ENCODE results near the gene ZNF550.

DNA sequence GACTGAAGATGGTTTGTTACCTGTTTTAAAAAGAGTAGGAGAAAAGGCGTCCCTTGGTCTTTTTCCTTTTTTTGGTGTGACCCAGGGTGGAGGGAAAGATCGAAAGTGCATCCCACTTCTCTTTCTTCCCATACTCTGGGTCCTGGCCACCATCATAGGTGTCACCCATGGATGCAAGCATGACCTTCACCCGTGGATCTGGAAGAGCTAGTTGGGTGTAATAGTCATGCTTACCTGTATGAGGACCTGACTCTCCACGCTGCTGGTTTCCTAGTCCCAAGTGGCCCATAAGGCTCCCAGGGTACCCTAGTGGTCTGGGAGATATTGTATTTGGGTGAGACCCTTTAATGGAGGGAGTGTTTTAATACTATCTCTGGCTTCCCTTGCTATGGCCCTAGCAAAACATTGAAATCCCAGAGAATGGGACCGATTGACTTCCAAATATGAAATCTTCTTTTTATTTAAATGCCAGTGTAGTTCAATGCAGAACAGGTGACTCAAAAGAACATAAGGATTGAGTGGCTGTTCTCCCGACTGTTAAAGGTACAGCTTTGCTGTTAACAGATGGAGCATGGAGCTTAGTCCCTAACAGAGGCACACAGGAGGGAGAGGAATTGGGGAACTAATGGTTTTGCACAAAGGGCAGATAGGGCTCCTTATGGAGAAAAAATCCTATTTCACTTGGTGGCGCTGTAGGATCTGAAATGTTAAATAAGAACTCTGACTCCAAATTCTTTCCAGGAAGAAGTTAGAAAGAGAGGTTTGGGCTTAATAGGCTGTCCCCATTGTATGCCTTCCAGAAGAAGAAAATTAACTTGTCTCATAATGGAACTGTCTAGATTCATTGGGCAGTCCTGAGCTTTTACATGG lies 7.0 kb upstream of the ZNF550 start:
- TF ChIP-seq, protein P1, sequence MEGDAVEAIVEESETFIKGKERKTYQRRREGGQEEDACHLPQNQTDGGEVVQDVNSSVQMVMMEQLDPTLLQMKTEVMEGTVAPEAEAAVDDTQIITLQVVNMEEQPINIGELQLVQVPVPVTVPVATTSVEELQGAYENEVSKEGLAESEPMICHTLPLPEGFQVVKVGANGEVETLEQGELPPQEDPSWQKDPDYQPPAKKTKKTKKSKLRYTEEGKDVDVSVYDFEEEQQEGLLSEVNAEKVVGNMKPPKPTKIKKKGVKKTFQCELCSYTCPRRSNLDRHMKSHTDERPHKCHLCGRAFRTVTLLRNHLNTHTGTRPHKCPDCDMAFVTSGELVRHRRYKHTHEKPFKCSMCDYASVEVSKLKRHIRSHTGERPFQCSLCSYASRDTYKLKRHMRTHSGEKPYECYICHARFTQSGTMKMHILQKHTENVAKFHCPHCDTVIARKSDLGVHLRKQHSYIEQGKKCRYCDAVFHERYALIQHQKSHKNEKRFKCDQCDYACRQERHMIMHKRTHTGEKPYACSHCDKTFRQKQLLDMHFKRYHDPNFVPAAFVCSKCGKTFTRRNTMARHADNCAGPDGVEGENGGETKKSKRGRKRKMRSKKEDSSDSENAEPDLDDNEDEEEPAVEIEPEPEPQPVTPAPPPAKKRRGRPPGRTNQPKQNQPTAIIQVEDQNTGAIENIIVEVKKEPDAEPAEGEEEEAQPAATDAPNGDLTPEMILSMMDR (IDR thresholded peaks at IDR 0.05; ENCODE audit: low read depth, low read length, poor library complexity, severe bottlenecking) = peak; percentile 17
- no peak for TF ChIP-seq EZH2phosphoT487 (IDR thresholded peaks at IDR 0.05; ENCODE audit: borderline replicate concordance, low read length)

Measured in DOHH2 (cell line).